Purkinje cell (primary cell): ENCODE measurements around the gene RBM26. TPM values are rescaled to one million over a fixed set of nuclear protein-coding genes. Genes with fewer than 3 reads are reported as not detected.

Experiments
- polyA plus RNA-seq: library from polyadenylated mRNA; unstranded; fragments of >200 nt; fragmentation: Nextera tagmentation; gene quantifications from 2 replicates; pipeline ENCODE4 v1.2.1, GENCODE V29; 2014

The RBM26 gene
- polyA plus RNA-seq, result 32.6 and 45.0 TPM in 2 replicates

GRCh38 chr13:79405831-79406596 lies at the start of gene RBM26:
Gene RBM26, minus strand, starts transcription at chr13:79406255. Its CDS starts 481 bp downstream, at chr13:79405774.

Other genes starting within 250 kb of the RBM26 start
- 200 and 212 TPM in 2 replicates for gene NDFIP2, start 74.9 kb upstream of the RBM26 start, polyA plus RNA-seq